Measurements from ENCODE around the gene TSNAXIP1. TPM values are rescaled to one million over a fixed set of nuclear protein-coding genes. Genes with fewer than 3 reads are reported as not detected.

Gene TSNAXIP1
- total and polyA plus RNA-seq, 2 experiments from 2014 or later, result 0.97 to 2.4 TPM

- Mint-ChIP-seq H3K27ac (peak within 1 kb of the TSS; percentile 95), H3K9me3 (no peaks in the 10 kb centered on the region), H3K4me3 (peak within 1 kb of the TSS; percentile 95), H3K27me3 (ENCODE audit: insufficient read depth, low read depth, poor library complexity) (peaks cover 14% of the 10 kb centered on the region), H3K36me3 (ENCODE audit: low read depth) (peaks cover 25% of the 10 kb centered on the region), H3K4me1 (peaks cover 38% of the 10 kb centered on the region)
- Histone ChIP-seq H3K4me1 (ENCODE audit: insufficient read depth) (peaks cover 37% of the 10 kb centered on the region), H3K4me3 (peak within 1 kb of the TSS; percentile 91), H3K9me2 (ENCODE audit: insufficient read depth) (no peaks in the 10 kb centered on the region), H4K20me1 (replicated peaks; ENCODE audit: insufficient read depth) (peaks cover 43% of the 10 kb centered on the region), H3K36me3 (ENCODE audit: insufficient read depth) (0 out of 2 replicates have a peak, but pooled peaks cover 3% of the 10 kb centered on the region), H3K27ac (ENCODE audit: low read depth) (peak within 1 kb of the TSS; percentile 97), H3K4me2 (peak within 1 kb of the TSS; percentile 98), H2AFZ (peak within 1 kb of the TSS; percentile 53; the same call in 1 of the 2 replicates), H3F3A (replicated peaks; ENCODE audit: low read depth) (peaks cover 37% of the 10 kb centered on the region), H3K27me3 (ENCODE audit: insufficient read depth) (no peaks in the 10 kb centered on the region), H3K79me2 (replicated peaks; ENCODE audit: insufficient read depth) (peaks cover 73% of the 10 kb centered on the region)
- ATAC-seq (peak; percentile 71), DNase-seq (ENCODE audit: low spot score) (peak; percentile 98)
- no peak for TF ChIP-seq ZNF462 (CRISPR knock-in tag; IDR thresholded peaks at IDR 0.05)
- peak; percentile 79 for TF ChIP-seq CREB1 (CRISPR knock-in tag; IDR thresholded peaks at IDR 0.05; ENCODE audit: low read depth)
- TF ChIP-seq NANOG (IDR thresholded peaks at IDR 0.05; ENCODE audit: borderline replicate concordance), result no peak
- peak; percentile 51 for TF ChIP-seq POLR2AphosphoS5 (IDR thresholded peaks at IDR 0.05; ENCODE audit: low read depth)
- TF ChIP-seq, protein P1, sequence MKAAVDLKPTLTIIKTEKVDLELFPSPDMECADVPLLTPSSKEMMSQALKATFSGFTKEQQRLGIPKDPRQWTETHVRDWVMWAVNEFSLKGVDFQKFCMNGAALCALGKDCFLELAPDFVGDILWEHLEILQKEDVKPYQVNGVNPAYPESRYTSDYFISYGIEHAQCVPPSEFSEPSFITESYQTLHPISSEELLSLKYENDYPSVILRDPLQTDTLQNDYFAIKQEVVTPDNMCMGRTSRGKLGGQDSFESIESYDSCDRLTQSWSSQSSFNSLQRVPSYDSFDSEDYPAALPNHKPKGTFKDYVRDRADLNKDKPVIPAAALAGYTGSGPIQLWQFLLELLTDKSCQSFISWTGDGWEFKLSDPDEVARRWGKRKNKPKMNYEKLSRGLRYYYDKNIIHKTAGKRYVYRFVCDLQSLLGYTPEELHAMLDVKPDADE (IDR thresholded peaks at IDR 0.05), result peak; percentile 98
- TF ChIP-seq ZNF331 (CRISPR knock-in tag; IDR thresholded peaks at IDR 0.05; ENCODE audit: low read depth), result no peak
Measured at GRCh38 chr16:67846320-67847063, 39.8 kb downstream of the TSNAXIP1 start, which contains the start of gene NUTF2. NUTF2 (plus strand) TSS chr16:67846933; CDS start chr16:67865131, 18,198 bp downstream.

All from GM23338 (cell line).